WTC11 (cell line): ENCODE data around the gene MORC2. TPM values are rescaled to one million over a fixed set of nuclear protein-coding genes. Genes with fewer than 3 reads are reported as not detected.

Experiments
- ATAC-seq: fragments of 200-7000 bp; cut with Tn5 transposase; 2 replicates; pipeline ENCODE4 v1.10.0; 2021; ENCODE audit warnings: mild to moderate bottlenecking, moderate library complexity
- CTCF ChIA-PET: fragments of 300-600 bp; sonication (Branson Sonifier 250); formaldehyde crosslinking; loops from one replicate; lab custom pipeline; 2021; ENCODE audit warnings: antibody characterized with exemption; lab: Charles Lee
- POLR2A ChIA-PET: fragments of 350-600 bp; sonication (Branson Sonifier 250); formaldehyde crosslinking; loops from one replicate; lab custom pipeline; 2021; ENCODE audit warnings: antibody characterized with exemption; lab: Charles Lee
- DNase-seq: peaks from one replicate; pipeline ENCODE4 v3.0.0; 2021; ENCODE audit warnings: low spot score
- H3K27ac Mint-ChIP-seq: 2 replicates; pipeline ENCODE4 v1.8.0; 2021; ENCODE audit warnings: mixed read lengths
- H3K27me3 Mint-ChIP-seq: 2 replicates; pipeline ENCODE4 v1.8.0; 2021; ENCODE audit warnings: low read depth, mild to moderate bottlenecking, moderate library complexity, mixed read lengths
- H3K36me3 Mint-ChIP-seq: 2 replicates; pipeline ENCODE4 v1.8.0; 2021; ENCODE audit warnings: mixed read lengths
- H3K4me1 Mint-ChIP-seq: 2 replicates; pipeline ENCODE4 v1.8.0; 2022; ENCODE audit warnings: mixed read lengths
- H3K4me3 Mint-ChIP-seq: 2 replicates; pipeline ENCODE4 v1.8.0; 2021; ENCODE audit warnings: mild to moderate bottlenecking, moderate library complexity, mixed read lengths
- H3K9me3 Mint-ChIP-seq: 2 replicates; pipeline ENCODE4 v1.8.0; 2021; ENCODE audit warnings: mixed read lengths
- AR ChIP-seq: fragments of 250-450 bp; sonication (Bioruptor Pico); IDR thresholded peaks from 2 replicates; pipeline ENCODE4 v1.9.0; 2021; ENCODE audit warnings: mild to moderate bottlenecking
- ELF4 ChIP-seq: sonication (generic); formaldehyde crosslinking; IDR thresholded peaks from 2 replicates; pipeline ENCODE4 v1.8.1; 2022; ENCODE audit warnings: low read depth, mild to moderate bottlenecking, moderate library complexity, missing genetic modification reagents
- EMX1 ChIP-seq: fragments of 250-450 bp; sonication (Bioruptor Pico); IDR thresholded peaks from 2 replicates; pipeline ENCODE4 v1.8.0; 2021; ENCODE audit warnings: mild to moderate bottlenecking
- FOXK1 ChIP-seq: sonication (generic); formaldehyde crosslinking; IDR thresholded peaks from 2 replicates; pipeline ENCODE4 v1.8.0; 2022; ENCODE audit warnings: mild to moderate bottlenecking, moderate library complexity, missing genetic modification reagents
- JUN ChIP-seq: sonication (generic); formaldehyde crosslinking; IDR thresholded peaks from 2 replicates; pipeline ENCODE4 v1.8.0; 2023; ENCODE audit warnings: mild to moderate bottlenecking, missing genetic modification reagents
- PRDM15 ChIP-seq: sonication (generic); formaldehyde crosslinking; IDR thresholded peaks from 2 replicates; pipeline ENCODE4 v1.8.0; 2022; ENCODE audit warnings: missing genetic modification reagents
- TP53 ChIP-seq: sonication (generic); formaldehyde crosslinking; IDR thresholded peaks from 2 replicates; pipeline ENCODE4 v1.8.1; 2023; ENCODE audit warnings: mild to moderate bottlenecking, missing genetic modification reagents
- USF2 ChIP-seq: sonication (generic); formaldehyde crosslinking; IDR thresholded peaks from 2 replicates; pipeline ENCODE4 v1.8.1; 2023; ENCODE audit warnings: mild to moderate bottlenecking, missing genetic modification reagents, moderate library complexity
- ZNF121 ChIP-seq: sonication (generic); formaldehyde crosslinking; IDR thresholded peaks from 2 replicates; pipeline ENCODE4 v1.8.0; 2023; ENCODE audit warnings: missing genetic modification reagents
- ZNF423 ChIP-seq: fragments of 250-450 bp; sonication (Bioruptor Pico); IDR thresholded peaks from 2 replicates; pipeline ENCODE4 v2.1.2; 2022; ENCODE audit warnings: mild to moderate bottlenecking, moderate library complexity
- total RNA-seq: library from RNA; stranded (reverse); gene quantifications from 3 replicates; pipeline ENCODE4 v1.2.3, GENCODE V29; 2021
- TF ChIP-seq, protein P1 (sequence below): fragments of 250-450 bp; sonication (Bioruptor Pico); conservative IDR thresholded peaks from 2 replicates; pipeline ENCODE4 v1.9.0; 2021; ENCODE audit warnings: mild to moderate bottlenecking
- TF ChIP-seq, protein P2 (sequence below): sonication (generic); formaldehyde crosslinking; IDR thresholded peaks from 2 replicates; pipeline ENCODE4 v1.8.0; 2022; ENCODE audit warnings: mild to moderate bottlenecking, missing genetic modification reagents
- TF ChIP-seq, protein P3 (sequence below): fragments of 250-450 bp; sonication (Bioruptor Pico); IDR thresholded peaks from 2 replicates; pipeline ENCODE4 v1.9.0; 2021; ENCODE audit warnings: moderate library complexity, mild to moderate bottlenecking, inconsistent platforms, borderline replicate concordance
- TF ChIP-seq, protein P4 (sequence below): sonication (generic); formaldehyde crosslinking; conservative IDR thresholded peaks from 2 replicates; pipeline ENCODE4 v1.8.1; 2022; ENCODE audit warnings: mild to moderate bottlenecking, missing genetic modification reagents
- TF ChIP-seq, protein P5 (sequence below): sonication (generic); formaldehyde crosslinking; IDR thresholded peaks from 2 replicates; pipeline ENCODE4 v1.8.1; 2023; ENCODE audit warnings: mild to moderate bottlenecking, missing genetic modification reagents, borderline replicate concordance

Gene MORC2
- total RNA-seq, 1 experiment from 2014 or later: 62.3 TPM

GRCh38 chr22:30968015-30968923 is at the start of gene MORC2 (continued):
- TF ChIP-seq, protein P1, sequence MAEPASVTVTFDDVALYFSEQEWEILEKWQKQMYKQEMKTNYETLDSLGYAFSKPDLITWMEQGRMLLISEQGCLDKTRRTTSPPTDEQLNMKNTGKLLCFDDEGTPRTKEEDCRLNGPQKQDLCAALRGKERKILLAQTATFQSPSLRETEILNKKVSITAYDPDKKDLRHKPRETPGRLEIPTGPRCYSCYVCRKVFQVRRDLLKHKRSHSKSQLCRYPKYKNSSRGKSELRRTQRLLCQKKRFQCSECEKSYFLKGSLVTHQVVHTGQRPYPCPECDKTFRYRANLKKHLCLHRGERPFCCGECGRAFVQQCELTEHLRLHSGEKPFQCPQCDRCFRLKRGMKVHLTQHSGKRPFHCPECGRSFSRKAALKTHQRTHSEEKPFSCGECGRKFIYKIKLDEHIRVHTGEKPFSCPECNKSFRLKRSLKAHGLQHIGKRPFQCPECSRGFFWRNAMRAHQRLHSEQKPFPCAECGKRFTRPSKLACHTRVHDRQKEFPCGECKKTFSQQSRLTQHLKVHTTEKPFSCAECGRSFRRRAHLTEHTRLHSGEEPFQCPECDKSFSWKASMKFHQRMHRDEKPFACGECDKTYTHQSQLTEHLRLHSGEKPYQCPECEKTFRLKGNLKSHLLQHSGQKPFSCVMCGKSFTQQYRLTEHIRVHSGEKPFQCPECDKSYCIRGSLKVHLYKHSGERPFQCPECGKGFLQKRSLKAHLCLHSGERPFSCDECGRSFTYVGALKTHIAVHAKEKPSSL (CRISPR knock-in tag): no peak
- TF ChIP-seq PRDM15 (CRISPR knock-in tag) (no peak), ZNF423 (CRISPR knock-in tag) (no peak), USF2 (CRISPR knock-in tag) (no peak), ELF4 (CRISPR knock-in tag) (no peak), AR (CRISPR knock-in tag) (0 out of 2 replicates have a peak, but pooled peaks have one; percentile 45), FOXK1 (peak; percentile 65), JUN (CRISPR knock-in tag) (0 out of 2 replicates have a peak, but pooled peaks have one; percentile 30)
- TF ChIP-seq, protein P2, sequence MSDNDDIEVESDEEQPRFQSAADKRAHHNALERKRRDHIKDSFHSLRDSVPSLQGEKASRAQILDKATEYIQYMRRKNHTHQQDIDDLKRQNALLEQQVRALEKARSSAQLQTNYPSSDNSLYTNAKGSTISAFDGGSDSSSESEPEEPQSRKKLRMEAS: no peak
- TF ChIP-seq, protein P3, sequence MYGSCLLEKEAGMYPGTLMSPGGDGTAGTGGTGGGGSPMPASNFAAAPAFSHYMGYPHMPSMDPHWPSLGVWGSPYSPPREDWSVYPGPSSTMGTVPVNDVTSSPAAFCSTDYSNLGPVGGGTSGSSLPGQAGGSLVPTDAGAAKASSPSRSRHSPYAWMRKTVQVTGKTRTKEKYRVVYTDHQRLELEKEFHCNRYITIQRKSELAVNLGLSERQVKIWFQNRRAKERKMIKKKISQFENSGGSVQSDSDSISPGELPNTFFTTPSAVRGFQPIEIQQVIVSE (CRISPR knock-in tag): no peak

- TF ChIP-seq EMX1 (CRISPR knock-in tag) (no peak), ZNF121 (CRISPR knock-in tag) (no peak), TP53 (CRISPR knock-in tag) (no peak)
- TF ChIP-seq, protein P4, sequence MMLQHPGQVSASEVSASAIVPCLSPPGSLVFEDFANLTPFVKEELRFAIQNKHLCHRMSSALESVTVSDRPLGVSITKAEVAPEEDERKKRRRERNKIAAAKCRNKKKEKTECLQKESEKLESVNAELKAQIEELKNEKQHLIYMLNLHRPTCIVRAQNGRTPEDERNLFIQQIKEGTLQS (CRISPR knock-in tag): no peak
- TF ChIP-seq, protein P5, sequence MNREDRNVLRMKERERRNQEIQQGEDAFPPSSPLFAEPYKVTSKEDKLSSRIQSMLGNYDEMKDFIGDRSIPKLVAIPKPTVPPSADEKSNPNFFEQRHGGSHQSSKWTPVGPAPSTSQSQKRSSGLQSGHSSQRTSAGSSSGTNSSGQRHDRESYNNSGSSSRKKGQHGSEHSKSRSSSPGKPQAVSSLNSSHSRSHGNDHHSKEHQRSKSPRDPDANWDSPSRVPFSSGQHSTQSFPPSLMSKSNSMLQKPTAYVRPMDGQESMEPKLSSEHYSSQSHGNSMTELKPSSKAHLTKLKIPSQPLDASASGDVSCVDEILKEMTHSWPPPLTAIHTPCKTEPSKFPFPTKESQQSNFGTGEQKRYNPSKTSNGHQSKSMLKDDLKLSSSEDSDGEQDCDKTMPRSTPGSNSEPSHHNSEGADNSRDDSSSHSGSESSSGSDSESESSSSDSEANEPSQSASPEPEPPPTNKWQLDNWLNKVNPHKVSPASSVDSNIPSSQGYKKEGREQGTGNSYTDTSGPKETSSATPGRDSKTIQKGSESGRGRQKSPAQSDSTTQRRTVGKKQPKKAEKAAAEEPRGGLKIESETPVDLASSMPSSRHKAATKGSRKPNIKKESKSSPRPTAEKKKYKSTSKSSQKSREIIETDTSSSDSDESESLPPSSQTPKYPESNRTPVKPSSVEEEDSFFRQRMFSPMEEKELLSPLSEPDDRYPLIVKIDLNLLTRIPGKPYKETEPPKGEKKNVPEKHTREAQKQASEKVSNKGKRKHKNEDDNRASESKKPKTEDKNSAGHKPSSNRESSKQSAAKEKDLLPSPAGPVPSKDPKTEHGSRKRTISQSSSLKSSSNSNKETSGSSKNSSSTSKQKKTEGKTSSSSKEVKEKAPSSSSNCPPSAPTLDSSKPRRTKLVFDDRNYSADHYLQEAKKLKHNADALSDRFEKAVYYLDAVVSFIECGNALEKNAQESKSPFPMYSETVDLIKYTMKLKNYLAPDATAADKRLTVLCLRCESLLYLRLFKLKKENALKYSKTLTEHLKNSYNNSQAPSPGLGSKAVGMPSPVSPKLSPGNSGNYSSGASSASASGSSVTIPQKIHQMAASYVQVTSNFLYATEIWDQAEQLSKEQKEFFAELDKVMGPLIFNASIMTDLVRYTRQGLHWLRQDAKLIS (CRISPR knock-in tag): no peak
- CTCF ChIA-PET: no interaction called here
- Mint-ChIP-seq H3K36me3 (no peaks in the 10 kb centered on the region), H3K4me3 (no peak overlapping the region), H3K9me3 (peaks cover 24% of the 10 kb centered on the region), H3K27me3 (peaks cover 33% of the 10 kb centered on the region), H3K4me1 (peaks cover 4% of the 10 kb centered on the region), H3K27ac (no peak overlapping the region)
- ATAC-seq: no peak
- no peak for DNase-seq
- POLR2A ChIA-PET: interaction anchor here (0.9 kb wide), 1 partner anchor 14 kb away, joined by 7 read pairs; no protein-coding TSS in a partner anchor
Measured at GRCh38 chr22:31005535-31005934, 37.0 kb upstream of the MORC2 start.
